C4-2B (cell line): ENCODE data around the gene ADGRB2.

Source experiments
- H3K27ac ChIP-seq: fragments of 450-650 bp; 2 replicates; pipeline ENCODE4 v1.5.1; 2017
- CTCF ChIP-seq: fragments of 450-650 bp; conservative IDR thresholded peaks from 2 replicates; pipeline ENCODE4 v1.5.1; 2017; ENCODE audit warnings: mild to moderate bottlenecking
- ZFX ChIP-seq: fragments of 450-650 bp; IDR thresholded peaks from 2 replicates; pipeline ENCODE4 v1.6.1; 2017

ADGRB2 gene

GRCh38 chr1:31768407-31768907, 4.3 kb upstream of the ADGRB2 start:
- peak overlapping the region; percentile 2; the same call in 1 of the 2 replicates for H3K27ac ChIP-seq
- TF ChIP-seq CTCF (no peak), ZFX (no peak)

DNA sequence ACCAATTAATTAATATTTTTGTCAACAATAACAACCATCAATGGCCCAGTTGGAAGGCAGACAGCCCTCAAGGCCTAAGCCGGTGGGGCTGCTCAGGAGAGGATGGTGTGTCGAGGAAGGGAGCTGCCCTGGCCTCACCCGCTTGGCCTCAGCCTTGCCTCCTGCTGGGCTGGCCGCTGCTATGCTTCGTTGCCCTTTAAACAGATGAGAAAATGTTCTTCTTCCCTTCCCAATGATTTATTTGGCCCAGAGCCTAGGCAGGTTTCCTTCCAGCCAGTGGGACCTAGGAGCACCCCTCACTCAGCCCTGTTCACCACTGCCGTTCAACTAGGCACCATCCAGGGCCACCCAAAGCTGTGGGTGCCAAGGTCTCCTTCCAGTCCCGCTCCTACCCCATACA, 3.1 kb upstream of the ADGRB2 start:
- TF ChIP-seq ZFX (no peak), CTCF (no peak)
- H3K27ac ChIP-seq: no peak overlapping the region

DNA sequence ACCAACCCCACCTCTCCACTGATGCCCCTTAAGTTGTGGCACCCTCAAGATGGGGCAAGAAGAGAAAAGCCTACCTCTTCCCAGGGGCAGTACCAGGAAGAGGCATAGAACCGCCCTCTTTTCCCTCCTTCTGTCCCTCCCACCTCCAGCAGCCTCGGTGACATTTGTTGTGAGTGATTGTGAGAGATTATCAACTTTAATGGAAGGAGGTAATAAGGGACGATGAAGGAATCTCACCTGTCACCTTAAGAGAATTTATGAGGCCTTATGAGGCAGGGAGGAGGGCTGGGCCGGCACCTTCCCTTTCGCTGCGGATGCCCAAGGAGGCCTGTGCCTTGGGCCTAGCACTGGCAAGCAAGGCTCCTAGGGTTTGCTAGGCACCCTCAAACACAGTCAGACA, 1.4 kb upstream of the ADGRB2 start:
- TF ChIP-seq CTCF: no peak
- no peak for TF ChIP-seq ZFX
- H3K27ac ChIP-seq: no peak overlapping the region

GRCh38 chr1:31765041-31765467, 914 bp upstream of the ADGRB2 start:
- TF ChIP-seq CTCF (no peak), ZFX (no peak)
- H3K27ac ChIP-seq: no peak overlapping the region

DNA sequence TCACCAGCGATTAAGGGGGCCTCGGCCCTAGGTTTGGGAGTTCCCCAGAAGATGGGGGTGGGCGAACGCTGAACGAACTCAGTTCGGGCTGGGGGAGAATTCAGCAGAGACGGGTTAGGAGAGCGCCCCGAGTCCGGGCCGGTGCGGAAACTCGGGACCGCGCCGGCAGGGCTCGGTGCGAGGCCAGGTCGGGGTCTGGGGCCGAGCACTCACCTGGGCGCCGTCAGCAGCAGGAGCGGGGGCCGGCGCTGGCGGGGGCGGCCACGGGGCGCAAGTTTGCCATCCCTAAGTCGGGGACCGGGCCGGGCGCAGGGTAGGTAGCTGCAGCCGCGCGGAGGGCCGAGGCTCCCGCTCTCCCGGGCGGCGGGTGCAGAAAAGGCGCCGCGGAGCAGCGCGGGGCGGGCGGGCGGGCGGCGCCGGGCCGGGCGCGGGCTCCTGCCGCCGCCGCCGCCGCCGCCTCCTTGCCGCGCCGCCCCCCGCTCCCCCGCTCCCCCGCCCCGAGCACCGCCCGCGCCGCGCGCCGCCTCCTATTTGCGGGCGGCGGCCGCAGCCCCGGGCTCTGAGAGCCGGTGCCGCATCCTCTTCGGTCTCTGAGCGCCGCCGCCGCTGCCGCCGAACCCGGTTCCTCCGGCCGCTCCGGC, 349 bp downstream of the ADGRB2 start:
- TF ChIP-seq ZFX (no peak), CTCF (no peak)
- peak overlapping the region; percentile 29; the same call in 1 of the 2 replicates for H3K27ac ChIP-seq

GRCh38 chr1:31762726-31763670, 1.1 kb downstream of the ADGRB2 start:
- H3K27ac ChIP-seq: peak overlapping the region; percentile 29; the same call in 1 of the 2 replicates
- TF ChIP-seq ZFX (no peak), CTCF (peak; percentile 88)

- no peak overlapping the region for H3K27ac ChIP-seq
- TF ChIP-seq ZFX (no peak), CTCF (no peak)
Measured at GRCh38 chr1:31762323-31762722, 1.8 kb downstream of the ADGRB2 start.
